A549 (cell line): ENCODE results near the gene CFAP97D2. TPM values are rescaled to one million over a fixed set of nuclear protein-coding genes. Genes with fewer than 3 reads are reported as not detected.

Source experiments
- ATAC-seq, 2 experiments: fragments of 200-7000 bp in 1 of 2; fragments of >200 bp in 1 of 2; cut with Nextera tagmentation in 1 of 2; cut with Tn5 transposase in 1 of 2; 3 replicates each; pipeline versions ENCODE4 v1.8.0 to v1.9.1; 2018 to 2020; ENCODE audit warnings: mild to moderate bottlenecking in 1 of 2, moderate library complexity in 1 of 2
- CTCF ChIA-PET: fragments of 300-600 bp; sonication (Branson Sonifier 250); formaldehyde crosslinking; extraction: SDS; loops from one replicate; lab custom pipeline; 2021; ENCODE audit warnings: antibody characterized with exemption, inconsistent platforms; lab: Yijun Ruan, JAX
- POLR2A ChIA-PET: fragments of 350-600 bp; formaldehyde crosslinking; extraction: SDS; loops from one replicate; lab custom pipeline; 2021; ENCODE audit warnings: antibody characterized with exemption, inconsistent platforms; lab: Yijun Ruan, JAX
- DNase-seq, 2 experiments: peaks; one replicate each; pipeline versions ENCODE4 v3.0.0 to v3.0.0-alpha.2; 2011 to 2016; ENCODE audit warnings: low read depth in 1 of 2, low spot score in 1 of 2
- FAIRE-seq: peaks from 2 replicates; lab custom pipeline; 2011; peaks lifted over from hg19 to GRCh38; lab: Jason Lieb, UNC
- H3K27ac ChIP-seq, 2 experiments: fragments of >200 bp; sonication (Bioruptor Twin); formaldehyde crosslinking; 3 replicates each; pipeline ENCODE4 v1.5.1; 2016 to 2017
- H3K4me1 ChIP-seq: fragments of >200 bp; sonication (Bioruptor Twin); formaldehyde crosslinking; 3 replicates; pipeline ENCODE4 v1.6.1; 2016
- H3K4me2 ChIP-seq: fragments of >200 bp; sonication (Bioruptor Twin); formaldehyde crosslinking; 3 replicates; pipeline ENCODE4 v1.6.1; 2016
- H3K4me3 ChIP-seq: fragments of >200 bp; sonication (Bioruptor Twin); formaldehyde crosslinking; 3 replicates; pipeline ENCODE4 v1.5.1; 2016
- H3K9me3 ChIP-seq: fragments of >200 bp; sonication (Bioruptor Twin); formaldehyde crosslinking; 3 replicates; pipeline ENCODE4 v1.6.1; 2016
- ATOH8 ChIP-seq: fragments of 250-450 bp; sonication (Bioruptor Pico); IDR thresholded peaks from 2 replicates; pipeline ENCODE4 v1.5.0; 2020; ENCODE audit warnings: low read depth, mild to moderate bottlenecking, moderate library complexity
- BCL3 ChIP-seq: fragments of >200 bp; sonication (Bioruptor Twin); formaldehyde crosslinking; IDR thresholded peaks from 3 replicates; pipeline ENCODE4 v1.6.1; 2016
- CEBPB ChIP-seq, 2 experiments: fragments of >200 bp in 1 of 2; sonication (Bioruptor Twin) in 1 of 2; formaldehyde crosslinking in 1 of 2; IDR thresholded peaks; 2 replicates each; pipeline ENCODE4 v1.6.1; 2012 to 2016
- CHD2 ChIP-seq: fragments of 150-350 bp; IDR thresholded peaks from 2 replicates; pipeline ENCODE4 v1.6.1; 2014; ENCODE audit warnings: low read length; ENCODE audit not compliant: partially characterized antibody
- EHF ChIP-seq: fragments of 250-450 bp; sonication (Bioruptor Pico); IDR thresholded peaks from 2 replicates; pipeline ENCODE4 v1.5.0; 2020; ENCODE audit warnings: mild to moderate bottlenecking
- EHMT2 ChIP-seq: fragments of 200-600 bp; sonication (generic); IDR thresholded peaks from 2 replicates; pipeline ENCODE4 v1.6.1; 2016; ENCODE audit warnings: antibody characterized with exemption, low read depth, mild to moderate bottlenecking, moderate library complexity
- ELK1 ChIP-seq: fragments of 150-350 bp; IDR thresholded peaks from 2 replicates; pipeline ENCODE4 v1.6.1; 2014; ENCODE audit warnings: low read depth, mild to moderate bottlenecking, low read length
- FOSL2 ChIP-seq, 2 experiments: fragments of 450-650 bp in 1 of 2; fragments of >200 bp in 1 of 2; sonication (Bioruptor Twin) in 1 of 2; formaldehyde crosslinking; IDR thresholded peaks; 2 replicates each; pipeline versions ENCODE4 v1.5.0 to v1.6.1; 2016 to 2020; ENCODE audit warnings: mild to moderate bottlenecking in 1 of 2, moderate library complexity in 1 of 2
- FOXS1 ChIP-seq: fragments of 250-450 bp; sonication (Bioruptor Pico); IDR thresholded peaks from 2 replicates; pipeline ENCODE4 v1.5.0; 2020; ENCODE audit warnings: mild to moderate bottlenecking, moderate library complexity
- GATA3 ChIP-seq: IDR thresholded peaks from 2 replicates; pipeline ENCODE4 v1.6.1; 2012; ENCODE audit warnings: borderline replicate concordance
- HEYL ChIP-seq: fragments of 250-450 bp; sonication (Bioruptor Pico); IDR thresholded peaks from 2 replicates; pipeline ENCODE4 v1.8.0; 2021; ENCODE audit warnings: mild to moderate bottlenecking, moderate library complexity
- KDM1A ChIP-seq: fragments of 200-600 bp; sonication (generic); IDR thresholded peaks from 2 replicates; pipeline ENCODE4 v1.6.1; 2016; ENCODE audit warnings: low read depth, mild to moderate bottlenecking
- KDM5A ChIP-seq: fragments of 200-600 bp; sonication (generic); IDR thresholded peaks from 2 replicates; pipeline ENCODE4 v1.6.1; 2016; ENCODE audit warnings: antibody characterized with exemption, mild to moderate bottlenecking
- MAFK ChIP-seq: fragments of 450-650 bp; IDR thresholded peaks from 2 replicates; pipeline ENCODE4 v1.6.1; 2014; ENCODE audit not compliant: partially characterized antibody
- MAX ChIP-seq: IDR thresholded peaks from 2 replicates; pipeline ENCODE4 v1.6.1; 2012
- MAZ ChIP-seq: fragments of 150-350 bp; IDR thresholded peaks from 2 replicates; pipeline ENCODE4 v1.6.1; 2014; ENCODE audit warnings: antibody characterized with exemption, low read depth, low read length, borderline replicate concordance
- MYC ChIP-seq: IDR thresholded peaks from 2 replicates; pipeline ENCODE4 v1.6.1; 2012; ENCODE audit warnings: mild to moderate bottlenecking, inconsistent platforms, low read length, improper control_type of control experiment, borderline replicate concordance
- RCOR1 ChIP-seq: fragments of 150-350 bp; IDR thresholded peaks from 2 replicates; pipeline ENCODE4 v1.6.1; 2014; ENCODE audit warnings: antibody characterized with exemption, low read length, low read depth
- RFX5 ChIP-seq: fragments of 450-650 bp; IDR thresholded peaks from 2 replicates; pipeline ENCODE4 v1.7.1; 2014; ENCODE audit warnings: antibody characterized with exemption, mild to moderate bottlenecking, moderate library complexity
- TP53 ChIP-seq: fragments of 250-450 bp; sonication (Bioruptor Pico); IDR thresholded peaks from 2 replicates; pipeline ENCODE4 v1.5.0; 2021; ENCODE audit warnings: mild to moderate bottlenecking, moderate library complexity
- ZC3H11A ChIP-seq: fragments of 450-650 bp; IDR thresholded peaks from 2 replicates; pipeline ENCODE4 v1.6.1; 2014; ENCODE audit warnings: antibody characterized with exemption, mild to moderate bottlenecking
- ZFP36 ChIP-seq: fragments of 450-650 bp; IDR thresholded peaks from 2 replicates; pipeline ENCODE4 v1.6.1; 2014; ENCODE audit warnings: borderline replicate concordance; ENCODE audit not compliant: partially characterized antibody
- WGBS: methylation state at CpG from one replicate; pipeline ENCODE4 v1.1.6; 2017; ENCODE audit errors: missing lambda C conversion rate; 5-methylcytosine and 5-hydroxymethylcytosine counted together
- polyA plus RNA-seq, 4 experiments: library from polyadenylated mRNA; depleted of rRNA in 3 of 4; stranded (reverse); fragments of >200 nt; fragmentation: RNase III in 1 of 4; extraction: RNeasy Plus Mini Kit Qiagen cat#74134 plus additional on column Dnase treatment in 1 of 4; gene quantifications; 2 replicates in 3 of 4; 3 replicates in 1 of 4; pipeline ENCODE4 v1.2.3, GENCODE V29; 2011 to 2017

Gene CFAP97D2
- polyA plus RNA-seq, 2 of the 4 experiments (the other 2 are of a cell fraction): not detected

GRCh38 chr13:114153485-114154080 lies 25.5 kb upstream of the CFAP97D2 start:
- no peak for ATAC-seq
- TF ChIP-seq KDM5A: no peak
- TF ChIP-seq, all 56 proteins: peak for 0
- ChIA-PET POLR2A (no interaction called here), CTCF (no interaction called here)
- Histone ChIP-seq H3K4me1 (no peaks in the 10 kb centered on the region), H3K4me2 (no peak overlapping the region), H3K27ac (no peak overlapping the region), H3K4me3 (no peak overlapping the region), H3K9me3 (no peaks in the 10 kb centered on the region)
- FAIRE-seq: no peak
- no peak for DNase-seq
- WGBS: 87% methylated on average over 6 of the region's 6 CpGs

GRCh38 chr13:114154476-114154875 lies 24.6 kb upstream of the CFAP97D2 start:
- no peak for ATAC-seq
- POLR2A ChIA-PET: no interaction called here
- WGBS: 94% methylated on average over 9 of the region's 9 CpGs
- no peak overlapping the region for H3K4me3 ChIP-seq
- TF ChIP-seq HEYL (CRISPR knock-in tag) (no peak), CEBPB (IDR thresholded peaks at IDR 0.05) (no peak), MAX (no peak), ELK1 (no peak), MYC (no peak), ZC3H11A (no peak), ATOH8 (CRISPR knock-in tag) (no peak), TP53 (CRISPR knock-in tag) (no peak), FOSL2 (IDR thresholded peaks at IDR 0.05) (no peak), FOSL2 (CRISPR knock-in tag; IDR thresholded peaks at IDR 0.05) (no peak), GATA3 (no peak), BCL3 (no peak)
- TF ChIP-seq, all 56 proteins: peak for 0
- CTCF ChIA-PET: no interaction called here
- Histone ChIP-seq H3K9me3 (no peaks in the 10 kb centered on the region), H3K27ac (no peak overlapping the region), H3K4me2 (no peak overlapping the region), H3K4me1 (no peaks in the 10 kb centered on the region)
- no peak for FAIRE-seq
- no peak for DNase-seq

- CTCF ChIA-PET: no interaction called here
- FAIRE-seq (no peak), DNase-seq (no peak), ATAC-seq (0 out of 6 replicates have a peak, but pooled peaks of 1 of the 2 experiments have one; percentile 30)
- H3K4me2 ChIP-seq: no peak overlapping the region
- no peaks in the 10 kb centered on the region for H3K9me3 ChIP-seq
- no peak overlapping the region for H3K4me3 ChIP-seq
- WGBS: no CpG with 5 or more reads among the region's 3 CpGs
- no peak overlapping the region for H3K27ac ChIP-seq
- TF ChIP-seq MAFK (no peak), KDM1A (no peak), EHMT2 (no peak), RCOR1 (no peak), TP53 (CRISPR knock-in tag) (no peak), FOXS1 (CRISPR knock-in tag) (no peak), RFX5 (no peak), MAZ (no peak), GATA3 (no peak), CHD2 (no peak), ZFP36 (no peak), EHF (CRISPR knock-in tag) (no peak)
- no peaks in the 10 kb centered on the region for H3K4me1 ChIP-seq
- POLR2A ChIA-PET: no interaction called here
Measured at GRCh38 chr13:114155320-114155719, 23.7 kb upstream of the CFAP97D2 start.
